Thoracic aorta (tissue), 2 donors: Measurements from ENCODE around the gene GNB1. TPM values are rescaled to one million over a fixed set of nuclear protein-coding genes. Genes with fewer than 3 reads are reported as not detected.

ENCODE experiments used
- ATAC-seq: fragments of 150-250 bp; one replicate; pipeline ENCODE4 v1.8.0; 2017; ENCODE audit warnings: low read depth; ENCODE audit not compliant: insufficient number of reproducible peaks, low FRiP score
- DNase-seq: peaks from one replicate; pipeline ENCODE4 v3.0.0-alpha.2; 2020; ENCODE audit warnings: low spot score
- H3K27ac ChIP-seq, 2 donors: fragments of 200-600 bp; sonication (generic); 1 replicate in 1 of 2; 2 replicates in 1 of 2; pipeline ENCODE4 v1.5.1; 2016; ENCODE audit warnings: mild to moderate bottlenecking in 2 of 2, moderate library complexity in 2 of 2
- H3K27me3 ChIP-seq: fragments of 200-600 bp; sonication (generic); replicated peaks from 2 replicates; pipeline ENCODE4 v1.6.0; 2016; ENCODE audit warnings: mild to moderate bottlenecking; ENCODE audit not compliant: insufficient read depth
- H3K36me3 ChIP-seq: fragments of 200-600 bp; sonication (generic); one replicate; pipeline ENCODE4 v1.5.1; 2016
- H3K4me1 ChIP-seq, 2 donors: fragments of 200-600 bp; sonication (generic); 1 replicate in 1 of 2; 2 replicates in 1 of 2; pipeline versions ENCODE4 v1.5.1 to v1.6.0; 2016; ENCODE audit warnings: low read depth in 2 of 2, mild to moderate bottlenecking in 1 of 2; ENCODE audit not compliant: control insufficient read depth in 1 of 2
- H3K4me3 ChIP-seq: fragments of 200-600 bp; sonication (generic); 2 replicates; pipeline ENCODE4 v1.5.1; 2016; ENCODE audit warnings: mild to moderate bottlenecking
- H3K9me3 ChIP-seq: fragments of 200-600 bp; sonication (generic); 2 replicates; pipeline ENCODE4 v1.5.1; 2016
- CTCF ChIP-seq: fragments of 200-600 bp; sonication (generic); IDR thresholded peaks from one replicate; pipeline ENCODE4 v1.5.1; 2019; ENCODE audit warnings: antibody characterized with exemption
- total RNA-seq, 2 donors: library from RNA; depleted of rRNA; stranded (reverse); fragments of >200 nt; gene quantifications; one replicate each; pipeline versions ENCODE4 v1.1.0 to v1.2.3, GENCODE V29; 2016

GNB1 gene
- total RNA-seq, 2 donors from 2014 or later: 169 to 200 TPM

DNA sequence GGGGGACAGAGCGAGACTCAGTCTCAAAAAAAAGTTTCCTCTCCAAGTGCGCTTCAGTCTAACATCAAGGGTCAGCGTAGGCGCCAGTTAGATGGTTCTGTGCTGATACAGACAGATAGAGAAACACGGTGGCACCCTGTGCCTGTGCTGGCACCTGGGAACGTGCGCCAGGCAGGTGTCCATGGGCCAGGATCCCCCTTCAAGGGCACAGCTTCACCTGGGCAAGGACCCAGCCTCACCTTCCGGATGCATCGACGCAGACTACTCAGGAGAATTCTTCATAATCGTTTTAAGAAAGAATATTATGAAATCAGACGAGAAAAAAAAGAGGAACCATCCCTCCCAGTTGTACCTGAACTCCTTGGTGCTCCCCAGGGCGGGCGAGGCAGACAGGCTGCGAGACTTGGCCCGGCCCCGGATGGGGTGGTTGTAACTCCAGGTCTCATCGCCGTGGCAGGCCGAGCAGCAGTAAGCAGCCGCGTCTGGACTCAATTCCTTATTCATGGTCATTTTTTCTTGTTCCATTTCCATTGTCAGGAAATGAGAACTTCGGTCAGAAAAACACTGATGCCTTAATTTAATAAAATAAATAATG, 125.9 kb downstream of the GNB1 start:
- Histone ChIP-seq H3K9me3 (no peaks in the 10 kb centered on the region), H3K27ac (no peak overlapping the region), H3K36me3 (peaks cover 44% of the 10 kb centered on the region), H3K4me1 (no peaks in the 10 kb centered on the region), H3K4me3 (no peak overlapping the region), H3K27me3 (no peaks in the 10 kb centered on the region)
- ATAC-seq (no peak), DNase-seq (no peak)
- TF ChIP-seq CTCF: no peak

DNA sequence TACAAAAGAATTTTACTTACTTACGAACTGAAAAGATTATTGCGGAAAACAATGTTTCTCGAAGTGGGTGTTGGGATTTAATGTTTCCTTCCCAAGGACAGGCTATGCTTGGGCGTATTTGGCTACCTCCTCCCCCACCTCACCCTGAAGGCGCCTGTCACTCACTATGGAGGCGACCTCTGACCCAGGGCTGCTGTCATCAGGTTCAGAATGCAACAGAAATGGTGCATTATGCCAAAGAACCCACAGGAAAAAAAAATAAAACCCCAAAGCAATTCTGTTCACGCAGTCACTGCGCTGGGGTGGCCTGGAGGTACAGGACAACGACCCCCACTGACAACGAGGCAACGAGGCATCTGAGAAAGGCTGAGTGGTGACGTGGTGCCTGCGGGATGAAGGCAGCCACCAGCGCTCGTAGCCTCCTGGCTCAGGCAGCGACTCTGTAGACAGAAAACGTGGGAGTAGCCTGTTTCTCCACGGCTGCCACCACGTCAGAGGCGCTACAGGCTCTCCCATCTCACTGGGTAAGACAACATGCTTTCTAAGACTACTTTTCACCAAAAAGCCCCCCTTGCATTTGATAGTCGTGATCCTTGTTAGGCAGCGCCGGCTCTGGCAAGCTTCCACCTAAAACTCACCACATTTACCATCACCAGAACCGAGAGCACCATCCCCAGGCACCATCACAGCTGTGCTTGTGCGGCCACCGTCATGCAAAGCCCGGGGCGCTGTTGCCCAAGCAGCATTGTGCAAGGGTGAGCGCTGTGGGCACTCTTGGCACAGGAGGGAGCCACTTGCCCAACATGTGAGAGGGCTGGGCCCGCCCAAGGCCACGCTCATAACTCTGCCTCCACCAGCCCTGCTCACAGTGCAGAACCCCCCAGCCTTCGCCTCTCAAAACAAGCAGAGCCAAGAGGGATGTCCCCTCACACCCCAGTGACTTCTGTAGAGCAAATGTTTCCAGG, 126.9 kb downstream of the GNB1 start:
- ATAC-seq: no peak
- no peaks in the 10 kb centered on the region for H3K27me3 ChIP-seq
- H3K4me3 ChIP-seq: no peak overlapping the region
- H3K27ac ChIP-seq: no peak overlapping the region
- no peaks in the 10 kb centered on the region for H3K9me3 ChIP-seq
- no peak for TF ChIP-seq CTCF
- DNase-seq: no peak
- no peaks in the 10 kb centered on the region for H3K4me1 ChIP-seq
- H3K36me3 ChIP-seq: peaks cover 53% of the 10 kb centered on the region

- ATAC-seq: no peak
- H3K36me3 ChIP-seq: peaks cover 56% of the 10 kb centered on the region
- no peak overlapping the region for H3K4me3 ChIP-seq
- no peak overlapping the region for H3K27ac ChIP-seq
- DNase-seq: no peak
- H3K27me3 ChIP-seq: no peaks in the 10 kb centered on the region
- no peak for TF ChIP-seq CTCF
- H3K9me3 ChIP-seq: no peaks in the 10 kb centered on the region
- no peaks in the 10 kb centered on the region for H3K4me1 ChIP-seq
Measured at GRCh38 chr1:1761504-1762376, 129.1 kb downstream of the GNB1 start.

DNA sequence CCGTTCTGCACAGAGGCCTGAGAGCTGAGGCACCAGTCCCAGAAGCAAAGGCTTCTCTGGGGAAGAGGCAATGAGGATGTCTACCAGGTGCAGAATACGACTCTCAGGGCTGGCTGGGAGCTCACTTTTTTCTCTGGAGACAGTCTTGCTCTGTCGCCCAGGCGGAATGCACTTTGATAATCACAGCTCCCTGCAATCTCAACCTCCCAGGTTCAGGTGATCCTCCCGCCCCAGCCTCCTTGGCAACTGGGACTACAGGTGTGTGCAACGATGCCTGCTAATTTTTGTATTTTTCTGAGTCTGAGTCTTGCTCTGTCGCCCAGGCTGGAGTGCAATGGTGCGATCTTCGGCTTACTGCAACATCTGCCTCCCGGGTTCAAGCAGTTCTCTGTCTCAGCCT, 130.2 kb downstream of the GNB1 start:
- DNase-seq (no peak), ATAC-seq (no peak)
- no peak overlapping the region for H3K4me3 ChIP-seq
- H3K27me3 ChIP-seq: no peaks in the 10 kb centered on the region
- H3K36me3 ChIP-seq: peaks cover 66% of the 10 kb centered on the region
- H3K27ac ChIP-seq: no peak overlapping the region
- H3K4me1 ChIP-seq: no peaks in the 10 kb centered on the region
- TF ChIP-seq CTCF: no peak
- H3K9me3 ChIP-seq: no peaks in the 10 kb centered on the region

GRCh38 chr1:1760345-1760650, 130.6 kb downstream of the GNB1 start:
- Histone ChIP-seq H3K27ac (no peak overlapping the region), H3K9me3 (no peaks in the 10 kb centered on the region), H3K27me3 (no peaks in the 10 kb centered on the region), H3K36me3 (peaks cover 70% of the 10 kb centered on the region), H3K4me1 (no peaks in the 10 kb centered on the region), H3K4me3 (no peak overlapping the region)
- DNase-seq (no peak), ATAC-seq (no peak)
- TF ChIP-seq CTCF: no peak
